HG03521 (cell line): ENCODE measurements around the gene ATP2C2.

ENCODE experiments used
- ATAC-seq: cut with Tn5 transposase; IDR thresholded peaks from one replicate; pipeline ENCODE4 v1.9.1; 2021; ENCODE audit warnings: mild to moderate bottlenecking, moderate library complexity; ENCODE audit not compliant: unreplicated experiment

Gene ATP2C2

GRCh38 chr16:84486551-84487235 is 118.4 kb downstream of the ATP2C2 start:
- ATAC-seq, result no peak

GRCh38 chr16:84487358-84487757 is 119.0 kb downstream of the ATP2C2 start:
- no peak for ATAC-seq

- ATAC-seq, result no peak
These were observed 120.8 kb downstream of the ATP2C2 start for GRCh38 chr16:84489131-84489530.

GRCh38 chr16:84495506-84495905 is 127.2 kb downstream of the ATP2C2 start:
- no peak for ATAC-seq

GRCh38 chr16:84496991-84497390 is 128.7 kb downstream of the ATP2C2 start:
- no peak for ATAC-seq

- ATAC-seq, result no peak
These were observed 129.3 kb downstream of the ATP2C2 start for GRCh38 chr16:84497418-84498222.

GRCh38 chr16:84498223-84498610 is 129.9 kb downstream of the ATP2C2 start:
- no peak for ATAC-seq

- ATAC-seq, result no peak
These were observed 130.7 kb downstream of the ATP2C2 start for GRCh38 chr16:84498859-84499620.

GRCh38 chr16:84499638-84500037 is 131.3 kb downstream of the ATP2C2 start:
- no peak for ATAC-seq

GRCh38 chr16:84500531-84500930 is 132.2 kb downstream of the ATP2C2 start:
- ATAC-seq, result no peak

GRCh38 chr16:84501077-84501735 is 132.9 kb downstream of the ATP2C2 start:
- no peak for ATAC-seq

GRCh38 chr16:84502075-84502474 is 133.7 kb downstream of the ATP2C2 start:
- no peak for ATAC-seq

- no peak for ATAC-seq
These were observed 134.2 kb downstream of the ATP2C2 start for GRCh38 chr16:84502581-84502980.

- no peak for ATAC-seq
These were observed 135.5 kb downstream of the ATP2C2 start for GRCh38 chr16:84503751-84504395.

GRCh38 chr16:84504420-84505248 is 136.3 kb downstream of the ATP2C2 start, which contains the start of gene MEAK7:
TSS of gene MEAK7 (minus strand) at chr16:84504659. CDS start at chr16:84498086, 6,573 bp downstream.
- peak; percentile 94 for ATAC-seq

- ATAC-seq, result no peak
These were observed 137.2 kb downstream of the ATP2C2 start for GRCh38 chr16:84505249-84506187.

- no peak for ATAC-seq
These were observed 139.0 kb downstream of the ATP2C2 start for GRCh38 chr16:84507011-84507982.
